GM12892 (cell line): ENCODE data around the gene FAM180A.
"Not testable (repeated sequence)": the region's sequence is repeated elsewhere in the genome, so short reads cannot be mapped to it uniquely, and the experiment has no call there.

Source experiments
- DNase-seq: peaks from one replicate; pipeline ENCODE4 v3.0.0; 2011; ENCODE audit not compliant: insufficient read length
- FAIRE-seq: peaks from 2 replicates; lab custom pipeline; 2011; peaks lifted over from hg19 to GRCh38; lab: Jason Lieb, UNC
- POLR2A ChIP-seq: IDR thresholded peaks from 2 replicates; pipeline ENCODE4 v1.6.1; 2011; ENCODE audit warnings: low read depth, low read length, control low read depth
- POLR2AphosphoS5 ChIP-seq: IDR thresholded peaks from 2 replicates; pipeline ENCODE4 v1.6.1; 2011; ENCODE audit warnings: low read depth, low read length, control low read depth
- TAF1 ChIP-seq: IDR thresholded peaks from 2 replicates; pipeline ENCODE4 v1.6.1; 2011; ENCODE audit warnings: low read depth, mild to moderate bottlenecking, control low read depth, low read length, borderline replicate concordance

The FAM180A gene

GRCh38 chr7:135745703-135746312 lies 2.8 kb downstream of the FAM180A start:
- FAIRE-seq (no peak), DNase-seq (no peak)
- TF ChIP-seq POLR2AphosphoS5: no peak
- TF ChIP-seq POLR2A: no peak
- no peak for TF ChIP-seq TAF1

- FAIRE-seq: no peak
- TF ChIP-seq TAF1 (no peak), POLR2AphosphoS5 (no peak), POLR2A (no peak)
- no peak for DNase-seq
Observed at GRCh38 chr7:135744938-135745702, 3.5 kb downstream of the FAM180A start.

GRCh38 chr7:135743907-135744731 lies 4.5 kb downstream of the FAM180A start:
- no peak for FAIRE-seq
- no peak for TF ChIP-seq POLR2AphosphoS5
- no peak for TF ChIP-seq TAF1
- TF ChIP-seq POLR2A: no peak
- no peak for DNase-seq

GRCh38 chr7:135742371-135742770 lies 6.2 kb downstream of the FAM180A start:
- no peak for FAIRE-seq
- no peak for TF ChIP-seq POLR2A
- no peak for TF ChIP-seq POLR2AphosphoS5
- no peak for TF ChIP-seq TAF1
- no peak for DNase-seq

GRCh38 chr7:135741905-135742304 lies 6.7 kb downstream of the FAM180A start:
- FAIRE-seq: no peak
- no peak for TF ChIP-seq POLR2A
- TF ChIP-seq TAF1: no peak
- TF ChIP-seq POLR2AphosphoS5: no peak
- DNase-seq: no peak

- no peak for DNase-seq
- FAIRE-seq: no peak
- no peak for TF ChIP-seq POLR2AphosphoS5
- no peak for TF ChIP-seq POLR2A
Observed at GRCh38 chr7:135740889-135741288, 7.7 kb downstream of the FAM180A start.

GRCh38 chr7:135737306-135737647 lies 11.3 kb downstream of the FAM180A start:
- DNase-seq, FAIRE-seq: not testable (repeated sequence)

- DNase-seq (no peak), FAIRE-seq (no peak)
- TF ChIP-seq TAF1 (no peak), POLR2AphosphoS5 (no peak), POLR2A (no peak)
Observed at GRCh38 chr7:135736586-135737305, 11.9 kb downstream of the FAM180A start.

GRCh38 chr7:135734343-135734689 lies 14.3 kb downstream of the FAM180A start:
- no peak for DNase-seq
- TF ChIP-seq POLR2AphosphoS5 (no peak), TAF1 (no peak), POLR2A (no peak)
- no peak for FAIRE-seq

GRCh38 chr7:135733603-135734342 lies 14.8 kb downstream of the FAM180A start:
- no peak for TF ChIP-seq POLR2A
- no peak for TF ChIP-seq TAF1
- no peak for TF ChIP-seq POLR2AphosphoS5

GRCh38 chr7:135731131-135731530 lies 17.5 kb downstream of the FAM180A start:
- DNase-seq: no peak
- FAIRE-seq: no peak
- TF ChIP-seq TAF1: no peak
- TF ChIP-seq POLR2AphosphoS5: no peak
- TF ChIP-seq POLR2A: no peak

More at GRCh38 chr7:135733603-135734342, 14.8 kb downstream of the FAM180A start:
- DNase-seq (no peak), FAIRE-seq (no peak)
